HEK293 (cell line): ENCODE measurements around the gene ABCC2.

Source experiments
- CTCF ChIA-PET: fragments of 350-600 bp; formaldehyde crosslinking; extraction: SDS; loops from one replicate; lab custom pipeline; 2021; ENCODE audit warnings: antibody characterized with exemption; lab: Yijun Ruan, JAX
- POLR2A ChIA-PET: fragments of 300-600 bp; formaldehyde crosslinking; extraction: SDS; loops from one replicate; lab custom pipeline; 2020; ENCODE audit warnings: antibody characterized with exemption, inconsistent platforms; lab: Yijun Ruan, JAX
- H3K27ac ChIP-seq: fragments of 200-500 bp; sonication (Bioruptor generic); 2 replicates; pipeline ENCODE4 v1.5.1; 2014; ENCODE audit warnings: low read depth, low read length, control low read depth, inconsistent platforms; ENCODE audit errors: extremely low read depth
- H3K36me3 ChIP-seq, 2 experiments: fragments of 200-500 bp in 1 of 2; sonication (Bioruptor generic) in 1 of 2; 1 replicate in 1 of 2; 2 replicates in 1 of 2; pipeline ENCODE4 v1.5.1; 2014 to 2017; ENCODE audit warnings: inconsistent platforms in 2 of 2, low read length in 2 of 2; ENCODE audit not compliant: control insufficient read depth in 2 of 2, insufficient read depth in 1 of 2
- H3K4me1 ChIP-seq: fragments of 200-500 bp; sonication (Bioruptor generic); 2 replicates; pipeline ENCODE4 v1.5.1; 2014; ENCODE audit warnings: mild to moderate bottlenecking, low read length, inconsistent platforms; ENCODE audit not compliant: control insufficient read depth, insufficient read depth
- H3K4me3 ChIP-seq: 2 replicates; pipeline ENCODE4 v1.5.1; 2011; ENCODE audit warnings: low read depth, mild to moderate bottlenecking, control low read depth, low read length, moderate library complexity
- H3K9me3 ChIP-seq: fragments of 200-500 bp; sonication (Bioruptor generic); 2 replicates; pipeline ENCODE4 v1.5.1; 2014; ENCODE audit warnings: low read depth, low read length, inconsistent platforms; ENCODE audit not compliant: control insufficient read depth, insufficient read depth
- ATF2 ChIP-seq: fragments of 450-650 bp; formaldehyde crosslinking; IDR thresholded peaks from 2 replicates; pipeline ENCODE4 v1.5.1; 2016; ENCODE audit warnings: missing biosample characterization, missing genetic modification characterization, low read depth
- EGR2 ChIP-seq: fragments of 450-650 bp; formaldehyde crosslinking; IDR thresholded peaks from 2 replicates; pipeline ENCODE4 v1.5.1; 2016; ENCODE audit warnings: low read depth, missing biosample characterization, missing genetic modification characterization
- ELK4 ChIP-seq: IDR thresholded peaks from 2 replicates; pipeline ENCODE4 v1.6.1; 2011; ENCODE audit warnings: mild to moderate bottlenecking, low read depth, low read length, borderline replicate concordance
- GLI2 ChIP-seq: fragments of 450-650 bp; formaldehyde crosslinking; IDR thresholded peaks from 2 replicates; pipeline ENCODE4; 2017; ENCODE audit warnings: missing biosample characterization, missing genetic modification characterization, low read depth, borderline replicate concordance
- MEIS1 ChIP-seq: sonication (generic); formaldehyde crosslinking; IDR thresholded peaks from 2 replicates; pipeline ENCODE4 v1.8.1; 2022; ENCODE audit warnings: missing genetic modification reagents, mild to moderate bottlenecking, borderline replicate concordance
- MYNN ChIP-seq: fragments of 450-650 bp; formaldehyde crosslinking; IDR thresholded peaks from 2 replicates; pipeline ENCODE4 v1.5.1; 2016; ENCODE audit warnings: missing biosample characterization, missing genetic modification characterization, borderline replicate concordance
- SP3 ChIP-seq: fragments of 450-650 bp; formaldehyde crosslinking; IDR thresholded peaks from 2 replicates; pipeline ENCODE4 v1.5.1; 2016; ENCODE audit warnings: missing biosample characterization, missing genetic modification characterization
- YY1 ChIP-seq: fragments of 450-650 bp; formaldehyde crosslinking; IDR thresholded peaks from 2 replicates; pipeline ENCODE4 v1.5.1; 2018; ENCODE audit warnings: missing biosample characterization, missing genetic modification characterization
- ZBTB6 ChIP-seq: fragments of 450-650 bp; formaldehyde crosslinking; IDR thresholded peaks from 2 replicates; pipeline ENCODE4 v1.5.1; 2017; ENCODE audit warnings: missing biosample characterization, missing genetic modification characterization
- ZNF114 ChIP-seq: fragments of 450-650 bp; formaldehyde crosslinking; IDR thresholded peaks from 2 replicates; pipeline ENCODE4 v1.5.0; 2017; ENCODE audit warnings: missing biosample characterization, missing genetic modification characterization
- ZNF184 ChIP-seq: fragments of 450-650 bp; IDR thresholded peaks from 2 replicates; pipeline ENCODE4 v1.5.1; 2018; ENCODE audit warnings: missing biosample characterization, mild to moderate bottlenecking, missing genetic modification characterization
- ZNF2 ChIP-seq: fragments of 450-650 bp; formaldehyde crosslinking; IDR thresholded peaks from 2 replicates; pipeline ENCODE4 v1.5.1; 2016; ENCODE audit warnings: missing biosample characterization, missing genetic modification characterization
- ZNF211 ChIP-seq: fragments of 450-650 bp; formaldehyde crosslinking; IDR thresholded peaks from 2 replicates; pipeline ENCODE4 v1.5.1; 2016; ENCODE audit warnings: low read depth, missing biosample characterization, missing genetic modification characterization
- ZNF23 ChIP-seq: fragments of 450-650 bp; formaldehyde crosslinking; IDR thresholded peaks from 2 replicates; pipeline ENCODE4 v1.5.1; 2016; ENCODE audit warnings: missing biosample characterization, missing genetic modification characterization, borderline replicate concordance
- ZNF239 ChIP-seq: fragments of 450-650 bp; formaldehyde crosslinking; IDR thresholded peaks from 2 replicates; pipeline ENCODE4 v1.5.1; 2016; ENCODE audit warnings: missing biosample characterization, missing genetic modification characterization
- ZNF324 ChIP-seq: fragments of 450-650 bp; formaldehyde crosslinking; IDR thresholded peaks from 2 replicates; pipeline ENCODE4 v1.5.1; 2016; ENCODE audit warnings: missing biosample characterization, missing genetic modification characterization
- ZNF394 ChIP-seq: fragments of 450-650 bp; formaldehyde crosslinking; IDR thresholded peaks from 2 replicates; pipeline ENCODE4 v1.5.1; 2016; ENCODE audit warnings: missing biosample characterization, missing genetic modification characterization, mild to moderate bottlenecking, moderate library complexity, borderline replicate concordance
- ZNF426 ChIP-seq: fragments of 450-650 bp; formaldehyde crosslinking; IDR thresholded peaks from 2 replicates; pipeline ENCODE4 v1.5.1; 2017; ENCODE audit warnings: missing biosample characterization, missing genetic modification characterization, mild to moderate bottlenecking, inconsistent platforms, moderate library complexity
- ZNF548 ChIP-seq: fragments of 450-650 bp; formaldehyde crosslinking; IDR thresholded peaks from 2 replicates; pipeline ENCODE4 v1.5.1; 2016; ENCODE audit warnings: missing biosample characterization, missing genetic modification characterization
- ZNF658 ChIP-seq: fragments of 450-650 bp; formaldehyde crosslinking; IDR thresholded peaks from 2 replicates; pipeline ENCODE4; 2016; ENCODE audit warnings: missing biosample characterization, missing genetic modification characterization
- ZNF777 ChIP-seq: fragments of 450-650 bp; formaldehyde crosslinking; IDR thresholded peaks from 2 replicates; pipeline ENCODE4 v1.5.1; 2017; ENCODE audit warnings: missing biosample characterization, missing genetic modification characterization, borderline replicate concordance
- ZSCAN16 ChIP-seq: fragments of 450-650 bp; formaldehyde crosslinking; IDR thresholded peaks from 2 replicates; pipeline ENCODE4 v1.5.1; 2016; ENCODE audit warnings: missing biosample characterization, missing genetic modification characterization
- ZXDB ChIP-seq: fragments of 450-650 bp; formaldehyde crosslinking; IDR thresholded peaks from 2 replicates; pipeline ENCODE4 v1.5.1; 2016; ENCODE audit warnings: missing biosample characterization, missing genetic modification characterization

The ABCC2 gene

GRCh38 chr10:99869581-99870122 lies 87.2 kb downstream of the ABCC2 start:
- Histone ChIP-seq H3K27ac (no peak overlapping the region), H3K4me3 (no peak overlapping the region), H3K36me3 (no peaks in the 10 kb centered on the region), H3K4me1 (no peaks in the 10 kb centered on the region), H3K9me3 (no peaks in the 10 kb centered on the region)
- TF ChIP-seq YY1 (tag by site-specific recombination) (no peak), ATF2 (tag by site-specific recombination) (no peak), ZNF184 (tag by site-specific recombination) (no peak), ZNF114 (tag by site-specific recombination) (no peak), ZNF239 (tag by site-specific recombination) (no peak), ZNF426 (tag by site-specific recombination) (no peak), ZNF324 (no peak), SP3 (tag by site-specific recombination) (no peak), ZXDB (tag by site-specific recombination) (no peak), ZNF23 (no peak), ZNF2 (no peak), EGR2 (tag by site-specific recombination) (no peak), ZNF777 (tag by site-specific recombination) (no peak), ZBTB6 (tag by site-specific recombination) (no peak), ZNF658 (tag by site-specific recombination) (no peak), ZNF394 (tag by site-specific recombination) (no peak)
- ChIA-PET CTCF (interaction anchor here (0.7 to 0.9 kb wide), 3 partner anchors 17 to 176 kb away, joined by 3 to 4 read pairs (median 3); no protein-coding TSS in a partner anchor), POLR2A (interaction anchor here (0.5 to 0.6 kb wide), 3 partner anchors 10 to 429 kb away, joined by 3 to 4 read pairs (median 3); no protein-coding TSS in a partner anchor)

- ChIA-PET CTCF (interaction anchor here (0.7 to 1.3 kb wide), 4 partner anchors 17 to 176 kb away, joined by 3 to 4 read pairs (median 4); no protein-coding TSS in a partner anchor), POLR2A (interaction anchor here (0.6 kb wide), 1 partner anchor 430 kb away, joined by 3 read pairs; no protein-coding TSS in a partner anchor)
- no peaks in the 10 kb centered on the region for H3K9me3 ChIP-seq
- no peaks in the 10 kb centered on the region for H3K36me3 ChIP-seq
- H3K4me1 ChIP-seq, result no peaks in the 10 kb centered on the region
- H3K4me3 ChIP-seq, result no peak overlapping the region
- H3K27ac ChIP-seq, result no peak overlapping the region
- no peak for TF ChIP-seq GLI2 (tag by site-specific recombination)
- TF ChIP-seq ZSCAN16 (tag by site-specific recombination), result no peak
Observed at GRCh38 chr10:99870123-99870730, 87.8 kb downstream of the ABCC2 start.

GRCh38 chr10:99872367-99873162 lies 90.1 kb downstream of the ABCC2 start:
- no peaks in the 10 kb centered on the region for H3K4me1 ChIP-seq
- no peak overlapping the region for H3K27ac ChIP-seq
- peaks cover 0 to 16% of the 10 kb centered on the region in 2 experiments; a peak in 2 of 3 replicates for H3K36me3 ChIP-seq
- CTCF ChIA-PET, result interaction anchor here (1.6 kb wide), 1 partner anchor 173 kb away, joined by 3 read pairs; no protein-coding TSS in a partner anchor
- no peaks in the 10 kb centered on the region for H3K9me3 ChIP-seq
- no peak overlapping the region for H3K4me3 ChIP-seq
- POLR2A ChIA-PET, result no interaction called here
- TF ChIP-seq ZNF548 (tag by site-specific recombination) (no peak), ZNF211 (tag by site-specific recombination) (no peak), ELK4 (no peak), MYNN (tag by site-specific recombination) (no peak), MEIS1 (CRISPR knock-in tag) (no peak)
